Neural cell (in vitro differentiated cells): ENCODE measurements around the gene EPHB4. TPM values are rescaled to one million over a fixed set of nuclear protein-coding genes. Genes with fewer than 3 reads are reported as not detected.
"Not testable (repeated sequence)": the region's sequence is repeated elsewhere in the genome, so short reads cannot be mapped to it uniquely, and the experiment has no call there.

Source experiments
- H2AFZ ChIP-seq: fragments of 200-600, 300-800 bp; sonication (generic), shearing (Covaris generic); 2 replicates; pipeline ENCODE4 v1.6.0; 2014; ENCODE audit warnings: low read depth, mild to moderate bottlenecking, antibody characterized with exemption, low read length, moderate library complexity
- H3F3A ChIP-seq: fragments of 200-600 bp; shearing (Covaris generic); 2 replicates; pipeline ENCODE4 v1.6.1; 2016; ENCODE audit warnings: mild to moderate bottlenecking, moderate library complexity, mixed read lengths, antibody characterized with exemption, low read length; ENCODE audit not compliant: insufficient read depth, poor library complexity, severe bottlenecking
- H3K27ac ChIP-seq: fragments of 200-600, 300-800 bp; sonication (generic), shearing (Covaris generic); 2 replicates; pipeline ENCODE4 v1.5.1; 2014; ENCODE audit warnings: mild to moderate bottlenecking, low read length, moderate library complexity
- H3K27me3 ChIP-seq: fragments of 300-800, 200-600 bp; sonication (generic), shearing (Covaris generic); 2 replicates; pipeline ENCODE4 v1.6.0; 2014; ENCODE audit warnings: mild to moderate bottlenecking, low read depth, low read length, moderate library complexity; ENCODE audit not compliant: insufficient read depth
- H3K36me3 ChIP-seq: fragments of 300-800, 200-600 bp; sonication (generic), shearing (Covaris generic); 2 replicates; pipeline ENCODE4 v1.5.1; 2014; ENCODE audit warnings: mild to moderate bottlenecking, antibody characterized with exemption, low read length, moderate library complexity; ENCODE audit not compliant: insufficient read depth
- H3K4me2 ChIP-seq: fragments of 300-800, 200-600 bp; sonication (generic), shearing (Covaris generic); 2 replicates; pipeline ENCODE4 v1.6.0; 2014; ENCODE audit warnings: mild to moderate bottlenecking, low read length
- H3K4me3 ChIP-seq: fragments of 300-800, 200-600 bp; sonication (generic), shearing (Covaris generic); 2 replicates; pipeline ENCODE4 v1.5.1; 2014; ENCODE audit warnings: mild to moderate bottlenecking, low read length, moderate library complexity
- H3K79me2 ChIP-seq: fragments of 200-600 bp; shearing (Covaris generic); replicated peaks from 2 replicates; pipeline ENCODE4 v1.6.0; 2014; ENCODE audit warnings: mild to moderate bottlenecking, low read length, moderate library complexity; ENCODE audit not compliant: insufficient read depth
- H3K9ac ChIP-seq: fragments of 300-800, 200-600 bp; sonication (generic), shearing (Covaris generic); 2 replicates; pipeline ENCODE4 v1.6.1; 2016; ENCODE audit warnings: mild to moderate bottlenecking, low read length, mixed read lengths
- H3K9me2 ChIP-seq: fragments of 200-600 bp; shearing (Covaris generic); 2 replicates; pipeline ENCODE4 v1.6.1; 2016; ENCODE audit warnings: mild to moderate bottlenecking, low read length, mixed read lengths; ENCODE audit not compliant: insufficient read depth
- H3K9me3 ChIP-seq: fragments of 200-600, 300-800 bp; sonication (generic), shearing (Covaris generic); 2 replicates; pipeline ENCODE4 v1.6.1; 2016; ENCODE audit warnings: mild to moderate bottlenecking, mixed run types, low read length, moderate library complexity, mixed read lengths
- H4K20me1 ChIP-seq: fragments of 200-600 bp; shearing (Covaris generic); 2 replicates; pipeline ENCODE4 v1.6.1; 2016; ENCODE audit warnings: mild to moderate bottlenecking, mixed run types; ENCODE audit not compliant: insufficient read depth
- CTCF ChIP-seq: fragments of 450-650 bp; IDR thresholded peaks from 2 replicates; pipeline ENCODE4 v1.5.1; 2014; ENCODE audit warnings: antibody characterized with exemption, mild to moderate bottlenecking, moderate library complexity; ENCODE audit not compliant: poor library complexity, severe bottlenecking
- EP300 ChIP-seq: fragments of 450-650 bp; conservative IDR thresholded peaks from 2 replicates; pipeline ENCODE4 v1.6.1; 2014; ENCODE audit warnings: antibody characterized with exemption, mild to moderate bottlenecking, moderate library complexity; ENCODE audit not compliant: poor library complexity, severe bottlenecking
- EZH2 ChIP-seq: fragments of 200-600, 300-800 bp; shearing (Covaris generic), sonication (generic); IDR thresholded peaks from 2 replicates; pipeline ENCODE4 v1.6.1; 2014; ENCODE audit warnings: antibody characterized with exemption, low read length, borderline replicate concordance, mild to moderate bottlenecking; ENCODE audit not compliant: insufficient read depth, poor library complexity, severe bottlenecking
- MXI1 ChIP-seq: fragments of 450-650 bp; conservative IDR thresholded peaks from 2 replicates; pipeline ENCODE4 v1.6.1; 2014; ENCODE audit warnings: antibody characterized with exemption, mild to moderate bottlenecking; ENCODE audit not compliant: poor library complexity, severe bottlenecking
- POLR2AphosphoS5 ChIP-seq: IDR thresholded peaks from 2 replicates; pipeline ENCODE4 v1.6.1; 2012
- RAD21 ChIP-seq: fragments of 450-650 bp; conservative IDR thresholded peaks from 2 replicates; pipeline ENCODE4 v1.6.1; 2014; ENCODE audit warnings: antibody characterized with exemption, mild to moderate bottlenecking, moderate library complexity
- SMC3 ChIP-seq: fragments of 450-650 bp; conservative IDR thresholded peaks from 2 replicates; pipeline ENCODE4 v1.6.1; 2014; ENCODE audit warnings: antibody characterized with exemption, mild to moderate bottlenecking, moderate library complexity; ENCODE audit not compliant: poor library complexity
- TAF1 ChIP-seq: IDR thresholded peaks from 2 replicates; pipeline ENCODE4 v1.6.1; 2012; ENCODE audit warnings: low read depth
- polyA plus RNA-seq: library from polyadenylated mRNA; depleted of rRNA; stranded (reverse); fragments of >200 nt; gene quantifications from 2 replicates; pipeline ENCODE4 v1.2.3, GENCODE V29; 2014
- TF ChIP-seq, protein P1 (sequence below): IDR thresholded peaks from 2 replicates; pipeline ENCODE4 v1.6.1; 2012; ENCODE audit warnings: borderline replicate concordance

EPHB4 gene
- polyA plus RNA-seq, 1 donor from 2014 or later: 0.92 TPM

GRCh38 chr7:100856871-100857282 is 29.6 kb upstream of the EPHB4 start:
- no peak overlapping the region for H3K27ac ChIP-seq
- no peak overlapping the region for H3K4me2 ChIP-seq
- H3K9me3 ChIP-seq: no peaks in the 10 kb centered on the region
- no peaks in the 10 kb centered on the region for H3K36me3 ChIP-seq
- H3K9ac ChIP-seq: no peak overlapping the region
- H3F3A ChIP-seq: no peaks in the 10 kb centered on the region
- no peak overlapping the region for H3K4me3 ChIP-seq
- no peaks in the 10 kb centered on the region for H3K79me2 ChIP-seq
- H2AFZ ChIP-seq: no peak overlapping the region
- no peak for TF ChIP-seq TAF1
- no peak for TF ChIP-seq EZH2
- no peak for TF ChIP-seq RAD21
- no peaks in the 10 kb centered on the region for H4K20me1 ChIP-seq
- H3K27me3 ChIP-seq: no peaks in the 10 kb centered on the region
- no peaks in the 10 kb centered on the region for H3K9me2 ChIP-seq

DNA sequence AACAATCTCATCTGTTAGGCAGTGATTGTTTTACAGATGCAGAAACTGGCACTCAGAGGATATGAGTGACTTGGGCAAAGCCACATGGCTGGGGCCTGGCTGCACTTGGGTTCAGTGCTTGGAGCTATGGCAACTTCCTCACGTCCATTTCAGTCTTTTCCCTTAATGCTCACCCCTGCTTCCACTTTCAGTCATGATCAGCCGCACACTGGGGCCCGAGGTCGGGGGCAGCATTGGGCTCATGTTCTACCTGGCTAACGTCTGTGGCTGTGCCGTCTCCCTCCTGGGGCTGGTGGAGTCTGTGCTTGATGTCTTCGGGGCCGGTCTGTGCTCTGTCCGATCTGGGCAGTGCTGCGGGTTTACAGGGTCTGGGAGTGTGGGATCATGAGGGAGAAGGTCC is 28.2 kb upstream of the EPHB4 start:
- no peak for TF ChIP-seq CTCF
- no peak for TF ChIP-seq RAD21
- TF ChIP-seq EZH2: no peak
- TF ChIP-seq SMC3: no peak
- no peak for TF ChIP-seq EP300
- H3K27ac ChIP-seq: no peak overlapping the region
- H2AFZ ChIP-seq: no peak overlapping the region
- no peak overlapping the region for H3K9ac ChIP-seq
- H3F3A ChIP-seq: no peaks in the 10 kb centered on the region
- H3K4me3 ChIP-seq: no peak overlapping the region
- no peaks in the 10 kb centered on the region for H4K20me1 ChIP-seq
- no peaks in the 10 kb centered on the region for H3K9me3 ChIP-seq
- no peaks in the 10 kb centered on the region for H3K79me2 ChIP-seq
- no peaks in the 10 kb centered on the region for H3K36me3 ChIP-seq
- H3K4me2 ChIP-seq: no peak overlapping the region
- no peaks in the 10 kb centered on the region for H3K27me3 ChIP-seq
- H3K9me2 ChIP-seq: no peaks in the 10 kb centered on the region

DNA sequence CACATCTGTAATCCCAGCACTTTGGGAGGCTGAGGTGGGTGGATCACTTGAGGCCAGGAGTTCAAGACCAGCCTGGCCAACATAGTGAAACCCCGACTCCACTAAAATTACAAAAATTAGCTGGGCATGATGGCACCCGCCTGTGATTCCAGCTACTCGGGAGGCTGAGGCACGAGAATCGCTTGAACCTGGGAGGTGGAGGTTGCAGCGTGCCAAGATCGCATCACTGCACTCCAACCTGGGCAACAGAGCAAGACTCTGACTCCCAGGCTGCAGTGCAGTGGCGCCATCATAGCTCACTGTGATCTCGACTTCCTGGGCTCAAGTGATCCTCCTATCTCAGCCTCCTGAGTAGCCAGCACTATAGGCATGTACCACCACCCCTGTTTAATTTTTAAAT is 27.6 kb upstream of the EPHB4 start:
- not testable (repeated sequence) for H3F3A ChIP-seq, H3K27ac ChIP-seq, H3K9me2 ChIP-seq, H3K4me2 ChIP-seq, H4K20me1 ChIP-seq, H3K27me3 ChIP-seq, H3K9me3 ChIP-seq, H3K79me2 ChIP-seq, H2AFZ ChIP-seq, H3K4me3 ChIP-seq, H3K36me3 ChIP-seq, H3K9ac ChIP-seq

DNA sequence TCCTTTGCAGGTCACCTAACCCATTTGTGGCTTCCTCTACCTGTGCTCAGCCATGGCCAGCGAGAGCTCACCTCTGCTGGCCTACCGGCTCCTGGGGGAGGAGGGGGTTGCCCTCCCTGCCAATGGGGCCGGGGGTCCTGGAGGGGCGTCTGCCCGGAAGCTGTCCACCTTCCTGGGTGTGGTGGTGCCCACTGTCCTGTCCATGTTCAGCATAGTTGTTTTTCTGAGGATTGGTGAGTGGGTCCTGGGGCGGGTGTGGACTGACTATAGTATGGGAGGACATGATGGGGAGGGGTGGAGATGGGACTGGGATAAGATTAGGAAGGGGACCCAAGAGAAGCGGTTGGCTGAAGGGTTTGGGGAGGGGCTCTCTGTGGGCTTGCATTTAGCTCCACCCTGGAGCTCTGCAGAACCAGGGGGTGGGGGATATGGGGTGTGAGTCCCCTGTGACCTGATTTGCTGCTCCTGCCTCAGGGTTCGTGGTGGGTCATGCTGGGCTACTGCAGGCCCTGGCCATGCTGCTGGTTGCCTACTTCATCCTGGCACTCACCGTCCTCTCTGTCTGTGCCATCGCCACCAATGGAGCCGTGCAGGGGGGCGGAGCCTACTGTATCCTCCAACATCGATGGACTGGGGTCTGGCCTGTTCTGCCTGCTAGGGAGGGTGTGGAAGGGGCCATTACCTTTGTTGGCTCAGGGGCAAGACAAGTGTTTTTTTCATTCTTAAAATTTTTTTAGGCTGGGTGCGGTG is 27.0 kb upstream of the EPHB4 start:
- Histone ChIP-seq H3K4me2 (no peak overlapping the region), H3F3A (no peaks in the 10 kb centered on the region), H4K20me1 (no peaks in the 10 kb centered on the region), H3K9me2 (no peaks in the 10 kb centered on the region), H2AFZ (no peak overlapping the region), H3K4me3 (no peak overlapping the region), H3K79me2 (no peaks in the 10 kb centered on the region), H3K36me3 (no peaks in the 10 kb centered on the region), H3K27me3 (no peaks in the 10 kb centered on the region), H3K9me3 (no peaks in the 10 kb centered on the region), H3K27ac (no peak overlapping the region), H3K9ac (no peak overlapping the region)
- TF ChIP-seq MXI1: no peak
- no peak for TF ChIP-seq EZH2
- no peak for TF ChIP-seq CTCF
- TF ChIP-seq SMC3: no peak
- TF ChIP-seq TAF1: no peak
- TF ChIP-seq EP300: no peak
- TF ChIP-seq, protein P1, sequence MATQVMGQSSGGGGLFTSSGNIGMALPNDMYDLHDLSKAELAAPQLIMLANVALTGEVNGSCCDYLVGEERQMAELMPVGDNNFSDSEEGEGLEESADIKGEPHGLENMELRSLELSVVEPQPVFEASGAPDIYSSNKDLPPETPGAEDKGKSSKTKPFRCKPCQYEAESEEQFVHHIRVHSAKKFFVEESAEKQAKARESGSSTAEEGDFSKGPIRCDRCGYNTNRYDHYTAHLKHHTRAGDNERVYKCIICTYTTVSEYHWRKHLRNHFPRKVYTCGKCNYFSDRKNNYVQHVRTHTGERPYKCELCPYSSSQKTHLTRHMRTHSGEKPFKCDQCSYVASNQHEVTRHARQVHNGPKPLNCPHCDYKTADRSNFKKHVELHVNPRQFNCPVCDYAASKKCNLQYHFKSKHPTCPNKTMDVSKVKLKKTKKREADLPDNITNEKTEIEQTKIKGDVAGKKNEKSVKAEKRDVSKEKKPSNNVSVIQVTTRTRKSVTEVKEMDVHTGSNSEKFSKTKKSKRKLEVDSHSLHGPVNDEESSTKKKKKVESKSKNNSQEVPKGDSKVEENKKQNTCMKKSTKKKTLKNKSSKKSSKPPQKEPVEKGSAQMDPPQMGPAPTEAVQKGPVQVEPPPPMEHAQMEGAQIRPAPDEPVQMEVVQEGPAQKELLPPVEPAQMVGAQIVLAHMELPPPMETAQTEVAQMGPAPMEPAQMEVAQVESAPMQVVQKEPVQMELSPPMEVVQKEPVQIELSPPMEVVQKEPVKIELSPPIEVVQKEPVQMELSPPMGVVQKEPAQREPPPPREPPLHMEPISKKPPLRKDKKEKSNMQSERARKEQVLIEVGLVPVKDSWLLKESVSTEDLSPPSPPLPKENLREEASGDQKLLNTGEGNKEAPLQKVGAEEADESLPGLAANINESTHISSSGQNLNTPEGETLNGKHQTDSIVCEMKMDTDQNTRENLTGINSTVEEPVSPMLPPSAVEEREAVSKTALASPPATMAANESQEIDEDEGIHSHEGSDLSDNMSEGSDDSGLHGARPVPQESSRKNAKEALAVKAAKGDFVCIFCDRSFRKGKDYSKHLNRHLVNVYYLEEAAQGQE: no peak
- no peak for TF ChIP-seq RAD21
- TF ChIP-seq POLR2AphosphoS5: no peak
